HUDEP-2 (cell line): ENCODE data around the gene TNFAIP8.
A peak's percentile ranks its signal among the peaks of the same experiment; 100 is the strongest.

Source experiments
- DNase-seq, 76 experiments: peaks; one replicate each; lab custom pipeline; 2025; ENCODE audit not compliant: unreplicated experiment in 76 of 76; lab: John Stamatoyannopoulos, UW

TNFAIP8 gene

DNA sequence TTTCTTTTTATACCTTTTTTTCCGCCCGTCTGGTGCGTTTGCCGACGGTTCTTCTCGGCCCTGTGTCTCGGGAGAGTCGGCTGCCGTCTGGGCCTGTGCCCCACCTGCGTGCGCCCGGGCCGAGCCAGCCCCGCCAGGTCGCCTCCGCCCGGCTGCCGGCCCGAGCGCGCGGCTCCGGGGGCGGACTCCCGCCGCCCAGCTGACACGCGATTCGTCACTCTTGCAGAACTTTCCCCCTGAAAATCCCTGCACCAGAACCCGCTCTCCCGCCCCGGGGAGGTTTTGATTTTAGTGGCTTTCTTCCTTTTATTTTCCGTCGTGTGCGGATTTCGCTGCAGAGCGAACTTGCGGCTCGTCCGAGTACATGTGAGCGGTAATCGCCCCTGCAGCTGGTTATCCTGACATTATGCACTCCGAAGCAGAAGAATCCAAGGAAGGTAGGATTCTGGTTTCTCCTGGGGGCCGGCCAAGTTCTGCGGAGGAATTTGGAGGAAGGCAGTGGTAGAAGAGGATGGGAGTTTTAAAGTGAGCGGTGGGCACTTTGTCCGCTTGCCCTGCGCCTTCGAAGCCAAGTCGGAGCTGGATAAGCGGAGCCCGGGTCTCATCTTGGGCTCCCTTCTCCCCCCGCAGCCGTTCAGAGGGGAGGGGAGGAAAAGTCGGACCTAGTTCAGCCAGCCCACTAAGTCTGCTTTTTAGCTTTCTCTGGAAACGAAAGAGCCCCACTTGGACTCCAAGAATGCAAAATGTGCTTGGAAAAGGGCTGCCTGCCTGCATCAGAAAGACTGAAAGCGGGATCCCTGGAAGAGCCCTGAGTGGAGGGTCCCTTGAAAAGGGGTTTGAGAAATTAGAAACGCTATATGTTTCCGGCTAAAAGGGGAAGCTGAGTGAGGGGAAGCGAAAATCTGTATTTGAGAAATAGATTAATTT, at the start of gene TNFAIP8:
TNFAIP8 (plus strand) TSS at position 335 of the 927 bp plus-strand sequence; CDS start at position 407, 72 bp downstream.
- DNase-seq: peak in 3 of 76 experiments; percentile 4 to 18 (median 9)

DNA sequence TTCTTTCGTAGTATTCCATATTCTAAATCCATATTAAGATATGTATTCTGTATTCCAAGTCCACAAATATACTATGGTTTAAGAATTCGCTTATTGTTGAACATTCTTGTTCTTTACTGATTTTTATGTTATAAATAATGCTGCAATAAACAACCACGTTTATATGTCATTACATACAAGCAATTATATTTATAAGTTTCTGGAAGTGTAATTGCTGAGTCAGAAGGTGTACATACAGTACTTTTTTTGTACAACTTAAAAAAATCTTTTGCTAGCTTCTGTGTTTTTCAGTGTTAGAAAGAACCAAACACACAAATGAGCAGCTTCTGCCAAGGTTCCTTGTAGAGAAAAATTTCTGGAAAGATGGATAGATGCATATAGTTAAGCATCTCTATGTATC, 48.6 kb upstream of the TNFAIP8 start:
- DNase-seq: no peak

DNA sequence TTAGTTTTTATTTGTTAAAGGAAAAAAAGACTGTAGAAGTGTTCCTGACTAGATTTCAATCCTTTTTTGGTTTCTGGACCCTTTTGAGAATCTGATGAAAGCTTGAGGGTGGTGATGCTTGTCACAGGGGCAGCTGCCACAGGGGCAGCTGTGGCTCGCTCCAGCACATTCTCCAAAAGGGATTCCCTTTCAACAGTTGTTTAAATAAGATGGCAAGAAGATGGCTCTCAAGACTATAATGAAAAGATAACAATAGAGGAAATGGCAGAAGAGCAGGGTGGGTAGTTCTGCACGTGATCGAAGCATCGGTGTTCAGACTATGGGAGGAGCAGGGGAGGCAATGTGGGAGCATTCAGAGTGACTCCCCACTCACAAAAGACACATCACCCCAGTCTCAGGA, 46.5 kb upstream of the TNFAIP8 start:
- DNase-seq: no peak

DNA sequence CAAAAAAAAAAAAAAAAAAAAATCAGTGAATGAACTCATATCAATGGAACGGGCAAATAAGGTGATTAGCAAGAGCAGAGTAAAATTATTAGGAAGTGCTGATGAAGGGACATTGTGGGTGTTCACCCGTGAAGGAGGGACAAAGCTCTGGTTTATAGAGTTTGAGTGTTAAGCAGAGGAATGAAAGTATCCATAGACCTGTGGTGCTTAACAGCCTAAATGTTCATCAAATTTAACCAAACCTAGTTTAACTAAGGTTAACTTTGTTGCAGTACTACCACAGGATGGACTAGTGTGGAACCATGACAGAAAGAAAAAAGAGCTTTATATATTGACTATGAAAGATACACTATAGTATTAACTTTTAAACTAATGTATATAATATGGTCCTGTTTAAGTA, 44.1 kb upstream of the TNFAIP8 start:
- DNase-seq: no peak

DNA sequence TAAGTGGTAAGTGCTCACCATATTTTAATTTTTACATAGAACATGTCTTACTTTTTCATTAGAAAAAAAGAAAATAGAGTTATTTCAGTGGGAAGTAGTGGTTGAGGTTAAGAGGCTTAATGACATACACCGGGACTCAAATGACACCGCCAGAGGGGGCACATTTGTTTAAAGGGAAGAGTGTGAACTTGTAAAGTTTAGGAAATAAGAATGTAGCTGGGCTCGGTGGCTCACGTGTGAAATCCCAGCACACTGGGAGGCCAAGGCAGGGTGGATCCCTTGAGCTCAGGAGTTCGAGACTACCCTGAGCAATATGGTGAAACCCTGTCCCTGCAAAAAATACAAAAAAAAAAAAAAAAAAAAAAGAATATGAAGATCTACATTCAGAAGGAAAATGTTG, 43.4 kb upstream of the TNFAIP8 start:
- no peak for DNase-seq

DNA sequence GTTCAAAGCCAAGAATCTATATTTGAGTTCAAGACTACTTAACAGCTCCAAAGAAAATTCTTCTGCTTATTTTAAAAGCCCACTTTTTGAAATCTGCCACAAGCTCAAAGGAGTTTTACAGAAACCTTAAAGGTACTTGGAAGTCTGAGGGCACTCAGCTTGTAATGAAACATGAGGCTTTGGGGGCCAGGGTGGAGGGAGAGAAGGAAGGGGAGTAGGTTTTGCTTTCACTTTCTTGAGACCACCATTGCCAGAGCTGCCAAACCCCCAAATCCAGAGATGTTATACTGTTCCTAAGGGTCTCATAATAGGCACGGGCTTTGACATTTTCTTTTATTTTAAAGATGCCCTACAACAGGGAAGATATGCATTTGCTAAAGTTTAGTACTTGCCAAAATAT, 42.6 kb upstream of the TNFAIP8 start:
- no peak for DNase-seq

DNA sequence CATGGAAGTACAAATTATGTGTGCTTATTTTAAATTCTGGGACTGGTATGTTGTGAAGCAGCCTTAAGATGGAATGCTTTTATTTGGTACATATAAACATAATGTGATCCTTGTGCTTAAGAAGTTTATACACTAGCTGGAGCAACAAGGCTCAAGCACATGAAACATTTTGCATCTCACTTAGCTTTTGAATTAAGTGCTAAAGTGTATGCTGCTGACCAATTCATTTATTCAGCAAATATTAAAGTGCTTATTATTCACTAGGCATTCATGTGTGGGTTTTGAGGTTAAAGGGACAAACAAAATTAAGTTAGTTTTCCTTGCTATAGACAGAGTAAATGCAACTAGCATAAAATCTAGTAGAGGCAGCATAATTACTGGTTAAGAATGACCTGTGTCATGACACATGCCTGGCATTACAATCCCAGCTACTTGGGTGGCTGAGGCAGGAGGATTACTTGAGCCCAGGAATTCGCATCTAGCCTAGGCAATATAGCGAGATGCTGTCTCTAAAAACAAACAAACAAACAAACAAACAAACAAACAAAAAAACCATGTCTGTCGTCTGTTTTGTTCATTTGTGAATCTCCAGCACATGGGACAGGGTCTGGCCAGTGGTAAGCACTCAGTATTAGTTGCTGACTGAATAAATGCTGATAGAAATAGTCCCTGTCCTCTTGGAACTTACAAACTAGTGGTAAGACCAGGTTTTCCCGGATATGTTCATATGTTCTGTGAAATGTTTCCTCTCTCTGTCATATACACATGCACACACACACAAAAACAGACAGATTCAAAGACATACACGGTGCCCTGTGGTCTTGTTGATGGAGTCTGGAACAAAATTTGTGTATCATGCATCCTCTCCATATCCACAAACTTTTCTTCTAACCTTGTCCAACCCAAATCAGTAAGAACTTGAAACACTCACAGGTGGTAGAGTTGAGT, 41.9 kb upstream of the TNFAIP8 start:
- no peak for DNase-seq

DNA sequence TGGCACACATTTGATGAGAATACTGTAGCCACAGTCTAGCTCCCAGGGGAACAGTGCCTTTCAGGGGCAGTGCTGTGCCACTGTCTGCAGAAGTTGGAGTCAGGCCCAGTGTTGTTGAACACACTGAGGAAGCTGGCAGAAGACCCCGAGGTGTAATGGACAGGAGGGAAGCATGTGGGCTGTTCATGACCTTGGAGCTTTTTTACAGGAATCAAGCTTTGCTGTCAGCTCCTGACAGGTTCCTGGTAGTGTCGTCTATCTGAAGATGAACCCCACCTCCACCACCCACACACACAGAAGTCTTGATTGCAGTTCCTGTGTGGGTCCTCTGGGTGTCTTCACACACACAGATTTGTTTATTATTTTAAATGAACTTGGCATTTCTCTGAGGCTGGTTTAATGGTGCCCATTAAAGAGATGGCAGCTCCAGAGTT, 40.3 kb upstream of the TNFAIP8 start:
- DNase-seq: peak in 59 of 76 experiments; percentile 3 to 69 (median 29)

DNA sequence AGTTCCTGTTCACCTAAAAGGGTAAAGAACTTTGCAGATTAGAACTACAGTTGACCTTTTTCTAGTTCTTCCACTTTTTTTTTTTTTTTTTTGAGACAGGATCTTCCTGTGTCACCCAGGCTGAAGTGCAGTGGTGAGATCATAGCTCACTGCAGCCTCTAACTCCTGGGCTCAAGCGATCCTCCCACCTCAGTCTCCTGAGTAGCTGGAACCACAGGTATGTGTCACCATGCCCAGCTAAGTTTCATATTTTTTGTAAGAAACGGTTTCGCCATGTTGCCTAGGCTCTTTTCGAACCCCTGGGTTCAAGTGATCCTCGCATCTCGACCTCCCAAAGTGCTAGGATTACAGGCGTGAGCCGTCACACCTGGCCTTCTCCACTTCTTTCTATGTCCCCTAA, 39.7 kb upstream of the TNFAIP8 start:
- no peak for DNase-seq

DNA sequence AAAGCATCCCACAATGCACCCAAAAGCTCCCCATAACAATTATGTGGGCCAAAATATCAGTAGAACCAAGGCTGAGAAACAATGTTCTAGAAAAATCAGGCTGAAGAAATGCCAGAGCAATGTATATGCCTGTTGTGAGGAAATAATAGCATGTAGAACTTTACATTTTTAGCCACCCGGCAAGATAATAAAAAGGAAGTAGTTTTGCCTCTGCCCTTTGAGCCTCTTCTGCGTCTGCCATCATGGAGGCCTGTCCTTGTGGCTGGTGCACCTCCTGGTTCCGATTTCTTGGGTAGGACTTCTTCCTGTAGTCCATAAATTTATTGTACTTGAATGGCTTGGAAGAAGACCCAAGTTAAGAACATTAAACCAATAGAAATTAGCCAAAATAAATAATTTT, 38.9 kb upstream of the TNFAIP8 start:
- no peak for DNase-seq

DNA sequence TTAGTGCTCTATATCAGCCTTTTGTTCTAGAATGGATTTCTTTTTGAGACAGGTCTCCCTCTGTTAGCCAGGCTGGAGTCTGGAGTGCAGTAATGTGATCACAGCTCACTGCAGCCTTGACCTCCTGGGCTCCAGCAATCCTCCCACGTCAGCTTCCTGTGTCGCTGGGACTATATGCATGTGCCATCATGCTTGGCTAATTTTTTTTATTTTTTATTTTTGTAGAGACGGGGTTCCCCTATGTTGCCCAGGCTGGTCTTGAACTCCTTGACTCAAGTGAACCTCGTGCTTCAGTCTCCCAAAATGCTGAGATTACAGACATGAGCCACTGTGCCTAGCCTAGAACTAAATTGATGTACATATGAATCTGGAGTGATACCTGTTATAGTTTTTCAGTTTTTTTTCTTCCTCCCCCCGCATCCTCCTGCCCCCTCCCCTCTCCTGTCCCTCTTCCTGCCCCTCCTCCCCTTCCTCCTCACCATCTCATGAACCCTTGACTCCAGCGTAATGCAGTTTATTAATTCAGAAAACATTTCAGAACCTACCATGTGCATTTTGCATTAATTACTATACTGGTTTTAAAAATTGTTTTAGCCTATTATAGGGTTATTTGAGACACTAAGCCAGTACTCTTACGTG, 37.4 kb upstream of the TNFAIP8 start:
- no peak for DNase-seq

DNA sequence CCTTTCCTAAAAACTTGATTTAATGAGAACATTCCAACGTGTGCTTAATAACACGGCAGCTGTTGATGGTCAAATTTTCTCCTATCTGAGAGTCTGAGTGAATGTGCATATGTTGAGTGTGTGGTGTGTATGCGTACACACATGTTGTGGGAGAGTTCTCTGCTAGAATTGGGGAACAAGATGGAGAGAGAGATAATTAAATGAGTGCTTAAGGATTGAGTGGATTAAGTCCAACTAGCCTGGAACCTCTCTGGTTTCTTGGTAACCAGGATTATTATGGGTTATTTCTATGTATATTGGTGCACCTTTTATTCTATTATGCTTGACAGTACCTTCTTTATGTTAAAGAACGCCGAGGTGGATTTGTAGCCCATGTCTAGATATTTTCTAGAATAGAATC, 36.4 kb upstream of the TNFAIP8 start:
- DNase-seq: no peak

DNA sequence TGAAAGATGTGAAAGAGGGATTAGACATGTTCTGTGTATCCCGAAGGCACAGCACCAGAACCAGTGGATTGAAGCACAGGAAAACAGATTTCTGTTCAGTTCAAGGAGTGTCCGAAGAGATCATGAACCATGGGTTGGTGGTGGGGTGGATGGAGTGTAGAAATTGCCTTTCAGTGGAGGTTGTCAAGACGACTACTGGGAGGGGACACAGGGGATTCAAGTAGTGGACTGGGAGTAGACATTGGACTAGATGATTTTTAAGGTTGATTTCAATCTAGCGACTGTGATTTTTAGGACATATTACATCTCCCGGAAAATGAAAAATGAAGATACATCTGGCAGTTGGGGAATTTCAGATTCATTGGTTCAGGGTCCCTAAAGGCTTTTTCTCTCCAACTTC, 35.9 kb upstream of the TNFAIP8 start:
- no peak for DNase-seq

DNA sequence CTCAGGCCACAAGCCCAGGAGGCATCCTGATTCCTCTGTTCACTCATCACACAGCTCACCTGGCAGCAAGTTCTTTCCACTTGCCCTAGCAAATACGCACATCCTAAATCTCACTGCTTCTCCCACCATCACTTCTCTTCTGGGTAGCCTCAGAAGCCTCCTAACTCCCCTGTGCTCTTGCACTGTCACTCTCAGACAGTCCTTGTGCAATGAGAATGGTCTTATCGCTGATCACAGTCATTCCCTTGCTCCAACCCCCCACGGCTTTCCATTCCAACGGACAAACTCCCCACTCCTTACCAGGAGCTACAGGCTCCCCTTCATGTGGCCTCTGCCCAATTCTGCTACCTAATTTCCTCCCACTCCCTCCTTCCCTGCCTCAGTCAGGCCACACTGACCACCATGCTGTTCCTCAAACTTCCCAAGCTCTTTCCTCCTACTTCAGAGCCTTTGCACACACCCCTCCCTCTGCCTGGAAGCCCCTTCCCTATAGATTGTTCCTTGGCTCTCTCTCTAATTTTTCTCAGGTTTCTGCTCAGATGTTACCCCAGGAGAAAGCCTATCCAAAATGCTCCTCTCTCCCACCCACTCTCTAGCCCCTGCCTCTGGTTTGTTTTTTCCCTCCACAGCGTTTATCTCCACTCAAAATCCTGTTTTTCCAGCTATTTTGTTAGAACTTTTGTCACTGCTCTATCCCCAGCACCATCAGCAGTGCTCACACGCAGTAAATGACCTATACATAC, 34.1 kb upstream of the TNFAIP8 start:
- no peak for DNase-seq

DNA sequence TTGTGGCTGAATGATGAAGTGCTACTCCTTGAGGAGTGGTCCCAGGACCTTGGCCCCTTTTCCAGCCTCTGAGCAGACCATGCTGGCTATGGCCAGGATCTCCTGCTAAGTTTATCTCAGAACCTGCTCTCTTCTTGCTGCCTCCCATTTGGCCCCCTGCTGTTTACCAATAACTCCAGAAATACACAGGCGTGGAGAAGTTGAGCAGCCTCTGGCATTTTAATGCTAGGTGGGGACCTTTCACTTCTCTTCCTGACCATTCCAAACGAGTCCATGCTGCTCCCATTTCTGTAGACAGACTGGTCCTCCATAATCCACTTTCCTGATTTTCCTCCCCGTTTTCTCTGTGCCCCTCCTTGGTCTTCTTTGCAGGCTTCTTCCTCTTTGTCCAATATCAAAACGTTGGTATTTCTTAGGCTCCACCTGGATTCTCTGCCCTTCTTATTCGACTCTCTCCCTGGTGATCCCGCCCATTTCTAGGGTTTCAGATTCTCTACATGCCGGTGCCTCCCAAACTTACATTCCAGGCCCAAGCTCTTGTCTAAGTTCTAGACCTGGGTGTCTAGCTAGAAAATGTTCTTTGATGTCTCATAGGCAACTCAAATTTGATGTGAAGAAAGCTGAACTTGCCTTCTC, 33.4 kb upstream of the TNFAIP8 start:
- no peak for DNase-seq

DNA sequence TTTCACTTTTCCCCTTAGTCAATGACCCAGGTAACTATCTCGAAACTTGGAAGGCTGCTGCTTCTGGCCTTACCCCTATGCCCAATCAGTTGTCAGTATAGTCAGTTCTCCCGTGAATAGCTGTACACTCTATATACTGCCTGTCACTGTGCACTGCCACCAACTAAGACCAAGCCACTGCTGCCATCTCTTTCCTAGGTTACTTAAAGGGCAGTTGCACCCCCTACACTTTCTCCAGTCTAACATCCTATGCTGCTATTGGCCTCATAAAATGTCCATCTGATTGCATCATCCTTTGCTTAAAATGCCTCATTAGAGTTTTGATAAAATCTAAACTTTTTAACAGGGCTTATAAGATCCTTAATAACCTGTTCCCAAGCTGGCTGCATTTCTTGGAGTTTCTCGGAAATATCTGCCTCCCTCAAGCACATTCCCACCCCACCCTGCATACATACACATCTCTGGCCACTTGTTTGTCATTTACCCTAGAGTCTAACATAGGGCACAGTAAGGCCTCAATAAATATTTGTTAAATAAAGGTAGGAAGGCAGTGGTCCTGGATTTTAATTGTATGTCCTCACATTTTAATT, 32.8 kb upstream of the TNFAIP8 start:
- no peak for DNase-seq

DNA sequence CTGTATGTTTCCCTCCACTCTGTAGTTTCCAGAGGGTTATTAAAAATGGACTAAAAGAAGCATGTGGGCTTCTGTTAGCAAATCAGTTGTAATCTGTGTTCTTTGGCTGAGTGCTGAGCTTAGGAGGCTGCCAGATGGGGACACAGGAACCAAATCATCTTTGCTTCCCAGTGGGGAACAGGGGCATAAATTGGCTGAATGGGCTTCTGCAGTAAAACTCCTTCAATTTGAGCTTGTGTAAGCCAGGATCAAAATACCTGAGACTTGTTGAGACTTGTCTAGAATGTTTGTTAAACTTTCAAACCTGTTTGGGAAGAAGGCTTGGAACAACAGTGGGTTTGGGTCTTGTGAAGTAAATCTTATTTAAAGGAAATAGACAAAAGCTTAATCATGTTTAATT, 32.2 kb upstream of the TNFAIP8 start:
- DNase-seq: no peak

DNA sequence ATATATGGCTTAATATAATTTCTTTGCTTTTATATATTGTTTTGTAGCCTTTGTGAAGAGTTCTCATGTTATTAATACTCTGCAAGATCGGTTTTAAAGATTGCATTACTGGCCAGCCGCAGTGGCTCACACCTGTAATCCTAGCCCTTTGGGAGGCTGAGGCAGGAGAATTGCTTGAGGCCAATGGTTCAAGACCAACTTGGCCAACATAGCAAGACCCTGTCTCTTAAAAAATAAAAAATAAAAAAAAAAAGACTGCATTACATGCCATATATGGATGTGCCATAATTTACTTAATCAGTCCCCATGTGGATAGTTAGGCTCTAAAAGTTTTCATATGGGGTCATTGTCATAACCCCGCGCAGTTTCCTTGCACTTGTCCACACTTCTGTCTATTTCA, 31.0 kb upstream of the TNFAIP8 start:
- no peak for DNase-seq

DNA sequence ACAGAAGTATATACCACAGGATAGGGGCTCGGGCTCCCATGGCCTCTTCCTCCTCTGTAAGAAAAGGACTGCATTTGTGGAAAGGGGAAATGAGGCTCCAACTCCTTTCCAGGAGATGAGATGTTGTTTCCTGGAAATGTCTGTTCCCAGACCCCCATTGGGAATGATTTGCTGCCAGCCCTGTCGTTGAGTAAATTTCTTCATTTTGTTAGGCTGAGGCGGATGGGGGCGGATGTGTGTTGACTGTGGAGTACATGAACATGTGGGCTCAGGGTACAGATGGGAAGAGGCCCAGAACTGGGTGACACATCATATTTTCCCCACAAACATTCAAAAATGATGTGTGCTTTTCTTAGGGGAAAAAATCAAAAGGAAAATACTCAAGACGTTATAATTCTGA, 28.8 kb upstream of the TNFAIP8 start:
- peak in 7 of 76 experiments; percentile 3 to 28 (median 9) for DNase-seq
